GM12878 (cell line): ENCODE results near the gene SMG9. TPM values are rescaled to one million over a fixed set of nuclear protein-coding genes. Genes with fewer than 3 reads are reported as not detected.

Experiments used
- ATAC-seq: fragments of 200-7000 bp; cut with Tn5 transposase; 3 replicates; pipeline ENCODE4 v1.9.1; 2020; ENCODE audit warnings: mild to moderate bottlenecking, moderate library complexity
- BruUV-seq: library from RNA; stranded (reverse); fragments of 400-500 nt; replicated peaks from 2 replicates; lab custom pipeline; 2021; lab: Mats Ljungman, UMichigan
- CTCF ChIA-PET: fragments of 300-600 bp; sonication (Branson Sonifier 250); formaldehyde crosslinking; extraction: SDS; loops from one replicate; lab custom pipeline; 2021; ENCODE audit warnings: inconsistent platforms; lab: Yijun Ruan, JAX
- POLR2A ChIA-PET: fragments of 350-600 bp; formaldehyde crosslinking; extraction: SDS; loops from one replicate; lab custom pipeline; 2021; ENCODE audit warnings: inconsistent platforms; lab: Charles Lee
- RAD21 ChIA-PET: fragments of 300-600 bp; sonication (Branson Sonifier 250); formaldehyde crosslinking; loops from one replicate; lab custom pipeline; 2023; ENCODE audit warnings: antibody characterized with exemption; ENCODE audit not compliant: unreplicated experiment; lab: Charles Lee
- SMC1A ChIA-PET: fragments of 300-600 bp; sonication (Branson Sonifier 250); formaldehyde crosslinking; loops from one replicate; lab custom pipeline; 2023; ENCODE audit not compliant: unreplicated experiment, uncharacterized antibody; lab: Charles Lee
- DNase-seq: peaks from one replicate; pipeline ENCODE4 v3.0.0-alpha.2; 2011; ENCODE audit warnings: low read depth, low spot score
- FAIRE-seq: peaks from 3 replicates; lab custom pipeline; 2011; peaks lifted over from hg19 to GRCh38; lab: Jason Lieb, UNC
- H2AFZ ChIP-seq: 2 replicates; pipeline ENCODE4 v1.6.0; 2011; ENCODE audit warnings: low read depth, low read length, control low read depth; ENCODE audit not compliant: control insufficient read depth
- H3K27ac ChIP-seq: 2 replicates; pipeline ENCODE4 v1.5.1; 2011; ENCODE audit warnings: control low read depth; ENCODE audit not compliant: control insufficient read depth, insufficient read depth
- H3K27me3 ChIP-seq, 2 experiments: replicated peaks in 1 of 2; 2 replicates each; pipeline versions ENCODE4 v1.6.0 to v1.6.1; 2011; ENCODE audit warnings: low read length in 1 of 2; ENCODE audit not compliant: control insufficient read depth in 2 of 2, insufficient read depth in 2 of 2
- H3K36me3 ChIP-seq, 2 experiments: 2 replicates each; pipeline ENCODE4 v1.5.1; 2011; ENCODE audit warnings: low read length in 1 of 2; ENCODE audit not compliant: control insufficient read depth in 2 of 2, insufficient read depth in 2 of 2
- H3K4me1 ChIP-seq: 2 replicates; pipeline ENCODE4 v1.6.1; 2011; ENCODE audit warnings: mild to moderate bottlenecking, low read length, moderate library complexity, mixed read lengths; ENCODE audit not compliant: control insufficient read depth, insufficient read depth
- H3K4me2 ChIP-seq: 2 replicates; pipeline ENCODE4 v1.6.0; 2011; ENCODE audit warnings: control low read depth; ENCODE audit not compliant: control insufficient read depth, insufficient read depth
- H3K4me3 ChIP-seq: fragments of 200-600 bp; sonication (generic); 2 replicates; pipeline ENCODE4 v1.5.1; 2016
- H3K79me2 ChIP-seq: 2 replicates; pipeline ENCODE4 v1.6.0; 2011; ENCODE audit warnings: low read length; ENCODE audit not compliant: control insufficient read depth, insufficient read depth
- H3K9ac ChIP-seq: 2 replicates; pipeline ENCODE4 v1.8.0; 2011; ENCODE audit warnings: low read length, control low read depth, mixed read lengths; ENCODE audit not compliant: control insufficient read depth, insufficient read depth
- H3K9me3 ChIP-seq: replicated peaks from 3 replicates; pipeline ENCODE4 v1.5.1; 2011; ENCODE audit warnings: mild to moderate bottlenecking, low read length; ENCODE audit not compliant: control insufficient read depth, insufficient read depth
- H4K20me1 ChIP-seq: 2 replicates; pipeline ENCODE4 v1.6.0; 2011; ENCODE audit not compliant: control insufficient read depth, insufficient read depth
- BHLHE40 ChIP-seq, 2 experiments: fragments of 450-650 bp in 1 of 2; IDR thresholded peaks; 2 replicates each; pipeline ENCODE4 v1.6.1; 2011 to 2017; ENCODE audit warnings: low read depth in 2 of 2, borderline replicate concordance in 1 of 2, improper control_type of control experiment in 1 of 2, low read length in 1 of 2, mild to moderate bottlenecking in 1 of 2
- CHD2 ChIP-seq: IDR thresholded peaks from 2 replicates; pipeline ENCODE4 v1.6.1; 2011; ENCODE audit warnings: low read depth, low read length, improper control_type of control experiment, borderline replicate concordance
- HCFC1 ChIP-seq: fragments of 150-350 bp; IDR thresholded peaks from 2 replicates; pipeline ENCODE4 v1.6.1; 2014; ENCODE audit warnings: low read length
- HDGF ChIP-seq: fragments of 450-650 bp; IDR thresholded peaks from 2 replicates; pipeline ENCODE4 v1.6.1; 2016; ENCODE audit warnings: antibody characterized with exemption
- KDM1A ChIP-seq: fragments of 200-600 bp; sonication (generic); IDR thresholded peaks from 2 replicates; pipeline ENCODE4 v1.6.1; 2016; ENCODE audit warnings: borderline replicate concordance
- NBN ChIP-seq: fragments of 450-650 bp; IDR thresholded peaks from 2 replicates; pipeline ENCODE4 v1.6.1; 2016
- SPI1 ChIP-seq: IDR thresholded peaks from 2 replicates; pipeline ENCODE4 v1.6.1; 2011; ENCODE audit warnings: low read depth, mild to moderate bottlenecking, low read length, moderate library complexity, borderline replicate concordance; ENCODE audit not compliant: insufficient read depth
- WGBS: methylation state at CpG from one replicate; pipeline ENCODE4 v1.1.6; 2016; ENCODE audit warnings: low lambda C conversion rate; ENCODE audit not compliant: insufficient replicate concordance, insufficient coverage; ENCODE audit errors: missing lambda C conversion rate; 5-methylcytosine and 5-hydroxymethylcytosine counted together
- in situ Hi-C: fragments of 300-500 bp; cut with MboI; formaldehyde crosslinking; loops from 9 replicates; pipeline ENCODE4 v1.14.3; 2018; ENCODE audit warnings: mixed read lengths
- intact Hi-C: fragments of 100-400 bp; cut with micrococcal nuclease; formaldehyde crosslinking; loops from one replicate; pipeline ENCODE4 v1.14.2; 2022; ENCODE audit not compliant: unreplicated experiment
- polyA plus RNA-seq, 11 experiments: library from polyadenylated mRNA; depleted of rRNA in 4 of 11; unstranded in 6 of 11; stranded (reverse) in 5 of 11; fragments of >200 nt; fragmentation: Nextera tagmentation in 4 of 11; fragmentation: Illumina TruSeq in 1 of 11; extraction: Ambion mirVana in 4 of 11; extraction: Trizol in 1 of 11; gene quantifications; 1 replicate in 1 of 11; 2 replicates in 10 of 11; pipeline versions ENCODE4 v1.2.1 to v1.2.3, GENCODE V29; 2011 to 2016; ENCODE audit warnings: inconsistent platforms in 2 of 11, missing spikeins in 2 of 11, low read depth in 1 of 11
- total RNA-seq, 4 experiments: library from RNA; depleted of rRNA in 3 of 4; stranded (reverse); fragments of >200 nt in 3 of 4; fragmentation: Illumina TruSeq in 1 of 4; extraction: Trizol in 1 of 4; gene quantifications; 2 replicates each; pipeline versions ENCODE4 v1.2.1 to v1.2.3, GENCODE V29; 2013 to 2021
- TF ChIP-seq, protein P1 (sequence below): fragments of 450-650 bp; IDR thresholded peaks from 2 replicates; pipeline ENCODE4 v1.6.1; 2018; ENCODE audit warnings: borderline replicate concordance, mild to moderate bottlenecking; ENCODE audit not compliant: partially characterized antibody
- TF ChIP-seq, protein P2 (sequence below): IDR thresholded peaks from 2 replicates; pipeline ENCODE4 v1.6.1; 2011; ENCODE audit warnings: mild to moderate bottlenecking, low read depth, low read length, moderate library complexity; ENCODE audit not compliant: insufficient replicate concordance
- TF ChIP-seq, protein P3 (sequence below): fragments of 450-650 bp; IDR thresholded peaks from 2 replicates; pipeline ENCODE4 v1.6.1; 2016; ENCODE audit warnings: mild to moderate bottlenecking
- TF ChIP-seq, protein P4 (sequence below): fragments of 450-650 bp; IDR thresholded peaks from 2 replicates; pipeline ENCODE4 v1.6.1; 2017; ENCODE audit warnings: mild to moderate bottlenecking, moderate library complexity

SMG9 gene
- total and polyA plus RNA-seq, 10 of the 15 experiments (the other 5 are each of a cell fraction or from before 2014, with no cell fraction given) = 0.69 to 52.2 (median 28.1) TPM

DNA sequence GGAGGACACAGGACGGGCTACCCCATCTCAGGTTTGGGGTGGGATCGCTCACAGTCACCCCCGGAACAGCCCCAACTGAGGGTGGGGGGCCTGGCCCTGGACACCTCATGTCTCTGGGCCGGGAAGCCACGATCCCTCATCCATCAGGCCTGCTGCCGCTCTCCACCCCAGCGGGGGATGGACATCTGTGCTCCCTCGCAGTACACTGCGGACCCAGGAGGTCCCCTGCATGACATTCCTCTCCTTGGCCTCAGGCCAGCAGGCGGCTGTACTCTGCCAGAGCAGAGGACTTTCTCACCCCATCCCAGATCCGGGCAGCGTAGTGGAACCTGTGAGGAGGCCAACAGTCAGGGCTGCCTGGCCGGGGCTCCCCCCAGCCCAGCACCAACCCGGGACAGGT lies 23.4 kb downstream of the SMG9 start (continued):
- TF ChIP-seq, protein P1, sequence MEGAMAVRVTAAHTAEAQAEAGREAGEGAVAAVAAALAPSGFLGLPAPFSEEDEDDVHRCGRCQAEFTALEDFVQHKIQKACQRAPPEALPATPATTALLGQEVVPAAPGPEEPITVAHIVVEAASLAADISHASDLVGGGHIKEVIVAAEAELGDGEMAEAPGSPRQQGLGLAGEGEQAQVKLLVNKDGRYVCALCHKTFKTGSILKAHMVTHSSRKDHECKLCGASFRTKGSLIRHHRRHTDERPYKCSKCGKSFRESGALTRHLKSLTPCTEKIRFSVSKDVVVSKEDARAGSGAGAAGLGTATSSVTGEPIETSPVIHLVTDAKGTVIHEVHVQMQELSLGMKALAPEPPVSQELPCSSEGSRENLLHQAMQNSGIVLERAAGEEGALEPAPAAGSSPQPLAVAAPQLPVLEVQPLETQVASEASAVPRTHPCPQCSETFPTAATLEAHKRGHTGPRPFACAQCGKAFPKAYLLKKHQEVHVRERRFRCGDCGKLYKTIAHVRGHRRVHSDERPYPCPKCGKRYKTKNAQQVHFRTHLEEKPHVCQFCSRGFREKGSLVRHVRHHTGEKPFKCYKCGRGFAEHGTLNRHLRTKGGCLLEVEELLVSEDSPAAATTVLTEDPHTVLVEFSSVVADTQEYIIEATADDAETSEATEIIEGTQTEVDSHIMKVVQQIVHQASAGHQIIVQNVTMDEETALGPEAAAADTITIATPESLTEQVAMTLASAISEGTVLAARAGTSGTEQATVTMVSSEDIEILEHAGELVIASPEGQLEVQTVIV = no peak
- TF ChIP-seq KDM1A (no peak), CHD2 (no peak), HCFC1 (no peak)
- TF ChIP-seq, protein P2, sequence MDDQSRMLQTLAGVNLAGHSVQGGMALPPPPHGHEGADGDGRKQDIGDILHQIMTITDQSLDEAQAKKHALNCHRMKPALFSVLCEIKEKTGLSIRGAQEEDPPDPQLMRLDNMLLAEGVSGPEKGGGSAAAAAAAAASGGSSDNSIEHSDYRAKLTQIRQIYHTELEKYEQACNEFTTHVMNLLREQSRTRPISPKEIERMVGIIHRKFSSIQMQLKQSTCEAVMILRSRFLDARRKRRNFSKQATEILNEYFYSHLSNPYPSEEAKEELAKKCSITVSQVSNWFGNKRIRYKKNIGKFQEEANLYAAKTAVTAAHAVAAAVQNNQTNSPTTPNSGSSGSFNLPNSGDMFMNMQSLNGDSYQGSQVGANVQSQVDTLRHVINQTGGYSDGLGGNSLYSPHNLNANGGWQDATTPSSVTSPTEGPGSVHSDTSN = no peak
- TF ChIP-seq, all 136 proteins: peak for 0

DNA sequence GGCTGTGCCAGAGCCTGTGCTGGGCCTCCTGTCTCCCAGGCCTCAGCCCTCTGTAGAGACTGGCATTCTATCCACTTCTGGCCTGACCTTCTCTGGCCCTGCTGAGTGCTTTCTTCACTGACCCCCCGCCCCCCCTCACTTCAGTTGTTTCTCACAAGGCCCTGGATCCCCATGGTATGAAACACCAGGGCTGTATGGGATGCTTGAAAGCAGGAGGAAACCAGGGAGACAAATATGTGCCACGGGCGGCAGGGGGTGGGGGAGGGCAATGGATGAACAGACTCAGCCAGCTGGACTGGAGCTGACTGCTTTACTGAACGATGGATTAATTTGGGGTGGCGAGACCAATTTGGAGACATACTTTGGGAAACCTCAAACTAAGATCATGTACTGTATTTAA lies 24.8 kb downstream of the SMG9 start:
- FAIRE-seq (no peak), ATAC-seq (no peak), DNase-seq (no peak)
- no peak overlapping the region for H3K27ac ChIP-seq
- no peaks in the 10 kb centered on the region for H3K79me2 ChIP-seq
- in situ Hi-C loops = no loop called here
- intact Hi-C loops = no loop called here
- BruUV-seq = no TSS peak
- ChIA-PET POLR2A (no interaction called here), CTCF (interaction anchor here (0.5 to 1.3 kb wide), 2 partner anchors 16 to 76 kb away, joined by 3 to 4 read pairs; no protein-coding TSS in a partner anchor), SMC1A (no interaction called here), RAD21 (no interaction called here)
- no peaks in the 10 kb centered on the region for H3K9me3 ChIP-seq
- H3K9ac ChIP-seq = no peak overlapping the region
- H3K36me3 ChIP-seq = peaks cover 13 to 28% of the 10 kb centered on the region in 2 experiments
- no peak overlapping the region for H2AFZ ChIP-seq
- no peaks in the 10 kb centered on the region for H4K20me1 ChIP-seq
- WGBS = 90% methylated on average over 5 of the region's 5 CpGs
- no peaks in the 10 kb centered on the region for H3K27me3 ChIP-seq
- no peak overlapping the region for H3K4me2 ChIP-seq
- no peak overlapping the region for H3K4me3 ChIP-seq
- peaks cover 21% of the 10 kb centered on the region for H3K4me1 ChIP-seq
- TF ChIP-seq BHLHE40 (IDR thresholded peaks at IDR 0.05; ENCODE audit: borderline replicate concordance in 1 of 2, low read depth in 2 of 2, low read length in 1 of 2) (no peak), HDGF (no peak), NBN (no peak), SPI1 (no peak)
- TF ChIP-seq, protein P3, sequence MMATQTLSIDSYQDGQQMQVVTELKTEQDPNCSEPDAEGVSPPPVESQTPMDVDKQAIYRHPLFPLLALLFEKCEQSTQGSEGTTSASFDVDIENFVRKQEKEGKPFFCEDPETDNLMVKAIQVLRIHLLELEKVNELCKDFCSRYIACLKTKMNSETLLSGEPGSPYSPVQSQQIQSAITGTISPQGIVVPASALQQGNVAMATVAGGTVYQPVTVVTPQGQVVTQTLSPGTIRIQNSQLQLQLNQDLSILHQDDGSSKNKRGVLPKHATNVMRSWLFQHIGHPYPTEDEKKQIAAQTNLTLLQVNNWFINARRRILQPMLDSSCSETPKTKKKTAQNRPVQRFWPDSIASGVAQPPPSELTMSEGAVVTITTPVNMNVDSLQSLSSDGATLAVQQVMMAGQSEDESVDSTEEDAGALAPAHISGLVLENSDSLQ = no peak
- TF ChIP-seq, protein P4, sequence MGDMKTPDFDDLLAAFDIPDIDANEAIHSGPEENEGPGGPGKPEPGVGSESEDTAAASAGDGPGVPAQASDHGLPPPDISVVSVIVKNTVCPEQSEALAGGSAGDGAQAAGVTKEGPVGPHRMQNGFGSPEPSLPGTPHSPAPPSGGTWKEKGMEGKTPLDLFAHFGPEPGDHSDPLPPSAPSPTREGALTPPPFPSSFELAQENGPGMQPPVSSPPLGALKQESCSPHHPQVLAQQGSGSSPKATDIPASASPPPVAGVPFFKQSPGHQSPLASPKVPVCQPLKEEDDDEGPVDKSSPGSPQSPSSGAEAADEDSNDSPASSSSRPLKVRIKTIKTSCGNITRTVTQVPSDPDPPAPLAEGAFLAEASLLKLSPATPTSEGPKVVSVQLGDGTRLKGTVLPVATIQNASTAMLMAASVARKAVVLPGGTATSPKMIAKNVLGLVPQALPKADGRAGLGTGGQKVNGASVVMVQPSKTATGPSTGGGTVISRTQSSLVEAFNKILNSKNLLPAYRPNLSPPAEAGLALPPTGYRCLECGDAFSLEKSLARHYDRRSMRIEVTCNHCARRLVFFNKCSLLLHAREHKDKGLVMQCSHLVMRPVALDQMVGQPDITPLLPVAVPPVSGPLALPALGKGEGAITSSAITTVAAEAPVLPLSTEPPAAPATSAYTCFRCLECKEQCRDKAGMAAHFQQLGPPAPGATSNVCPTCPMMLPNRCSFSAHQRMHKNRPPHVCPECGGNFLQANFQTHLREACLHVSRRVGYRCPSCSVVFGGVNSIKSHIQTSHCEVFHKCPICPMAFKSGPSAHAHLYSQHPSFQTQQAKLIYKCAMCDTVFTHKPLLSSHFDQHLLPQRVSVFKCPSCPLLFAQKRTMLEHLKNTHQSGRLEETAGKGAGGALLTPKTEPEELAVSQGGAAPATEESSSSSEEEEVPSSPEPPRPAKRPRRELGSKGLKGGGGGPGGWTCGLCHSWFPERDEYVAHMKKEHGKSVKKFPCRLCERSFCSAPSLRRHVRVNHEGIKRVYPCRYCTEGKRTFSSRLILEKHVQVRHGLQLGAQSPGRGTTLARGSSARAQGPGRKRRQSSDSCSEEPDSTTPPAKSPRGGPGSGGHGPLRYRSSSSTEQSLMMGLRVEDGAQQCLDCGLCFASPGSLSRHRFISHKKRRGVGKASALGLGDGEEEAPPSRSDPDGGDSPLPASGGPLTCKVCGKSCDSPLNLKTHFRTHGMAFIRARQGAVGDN = no peak
